GM19455 (cell line): ENCODE measurements around the gene CHN2.

Source experiments
- ATAC-seq: cut with Tn5 transposase; IDR thresholded peaks from one replicate; pipeline ENCODE4 v1.9.1; 2021; ENCODE audit not compliant: unreplicated experiment

CHN2 gene

DNA sequence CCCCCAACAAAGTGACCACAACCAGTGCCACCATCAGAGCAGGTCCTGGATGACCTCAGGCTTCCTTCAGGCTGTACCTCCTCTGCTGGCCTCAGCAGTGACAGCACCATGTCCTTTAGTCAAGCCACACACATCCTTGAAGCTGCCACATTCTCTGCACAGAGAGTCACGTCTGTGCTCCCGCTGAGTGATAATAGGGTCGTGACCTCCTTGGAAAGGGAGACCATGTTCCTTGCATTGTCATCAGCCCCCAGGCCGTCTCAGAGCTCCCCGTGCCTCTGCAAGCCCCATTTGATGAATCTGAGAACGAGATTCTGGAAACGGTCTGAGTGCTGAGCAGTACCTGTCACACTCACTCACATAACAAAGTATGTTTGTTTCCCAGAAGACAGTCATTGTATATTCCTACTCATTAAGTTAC lies 262.6 kb downstream of the CHN2 start:
- no peak for ATAC-seq

DNA sequence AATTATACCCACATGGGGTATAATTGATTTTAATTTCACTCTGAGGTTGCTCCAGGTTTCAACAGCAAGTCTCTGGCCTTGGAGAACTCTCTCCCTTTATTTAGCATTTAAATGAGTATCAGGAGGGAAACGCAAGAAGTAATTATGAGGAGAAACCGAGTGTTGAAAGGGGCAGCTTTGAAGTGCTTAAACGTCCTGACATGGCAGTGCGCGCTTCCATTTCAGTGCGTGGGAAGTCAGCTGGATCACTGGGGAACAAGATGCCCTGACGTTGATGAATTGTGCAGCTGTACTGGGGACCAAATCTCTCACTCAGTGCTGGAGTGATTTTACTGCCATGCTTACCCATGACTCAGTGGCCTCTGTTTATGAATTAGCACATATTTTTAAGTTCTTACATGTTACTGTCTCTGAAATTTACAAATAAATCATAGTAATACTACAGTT lies 263.0 kb downstream of the CHN2 start:
- ATAC-seq, result no peak

DNA sequence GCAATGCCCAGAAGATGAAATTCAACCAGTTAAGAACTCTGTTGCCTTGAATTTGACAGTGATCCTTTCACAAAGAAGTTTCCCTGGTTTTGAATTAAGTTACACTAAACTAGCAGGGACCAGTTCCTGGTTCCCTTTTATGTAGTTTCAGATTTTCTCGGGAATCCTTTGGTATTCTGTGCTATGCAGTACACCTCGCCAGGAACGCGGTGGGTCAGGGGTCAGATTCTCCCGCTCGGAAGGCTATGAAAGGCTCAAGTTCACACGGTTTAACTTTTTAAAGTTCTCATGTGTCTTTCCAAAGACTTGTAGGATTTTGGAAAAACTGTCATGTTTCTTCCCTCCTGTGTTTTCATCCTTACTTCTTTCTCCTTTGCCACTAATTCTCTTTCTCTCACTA lies 264.4 kb downstream of the CHN2 start:
- ATAC-seq, result no peak

DNA sequence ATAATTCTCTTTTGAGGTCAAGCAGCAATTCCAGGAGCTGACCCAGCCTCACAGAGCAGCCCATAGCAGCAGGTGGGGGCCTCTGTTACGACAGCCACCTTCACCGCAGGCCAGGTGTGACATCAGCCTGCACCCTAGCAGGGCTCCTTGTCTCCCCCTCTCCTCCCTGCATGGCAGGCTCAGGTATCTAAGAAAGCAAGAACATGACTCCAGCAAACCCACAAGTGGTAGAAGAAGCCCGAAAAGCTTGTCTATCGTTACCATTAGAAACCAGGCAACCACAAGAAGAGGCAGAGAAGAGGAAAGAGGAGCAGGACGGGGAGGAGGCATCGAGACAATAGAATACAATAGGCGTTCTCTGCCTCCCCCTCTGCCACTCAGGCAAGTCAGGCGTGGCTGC lies 265.0 kb downstream of the CHN2 start:
- no peak for ATAC-seq

DNA sequence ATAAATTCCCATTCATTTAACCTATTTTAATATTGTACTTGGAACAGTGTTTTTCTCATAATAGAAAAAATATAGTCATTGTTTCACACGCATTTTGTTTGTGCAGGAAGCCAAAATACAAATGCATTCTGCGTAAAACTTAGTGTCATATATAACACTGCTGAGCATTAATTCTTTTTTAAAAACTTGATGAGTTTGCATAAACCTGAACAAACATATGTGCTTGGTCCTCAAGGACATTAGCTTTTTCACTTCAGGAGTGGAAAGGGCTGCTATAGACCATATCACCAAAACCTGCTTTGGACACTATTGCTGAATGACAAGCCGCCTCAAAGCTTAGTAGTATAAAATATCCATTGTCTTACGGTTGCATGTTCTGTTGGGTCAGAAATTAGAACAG lies 267.4 kb downstream of the CHN2 start:
- ATAC-seq, result no peak

DNA sequence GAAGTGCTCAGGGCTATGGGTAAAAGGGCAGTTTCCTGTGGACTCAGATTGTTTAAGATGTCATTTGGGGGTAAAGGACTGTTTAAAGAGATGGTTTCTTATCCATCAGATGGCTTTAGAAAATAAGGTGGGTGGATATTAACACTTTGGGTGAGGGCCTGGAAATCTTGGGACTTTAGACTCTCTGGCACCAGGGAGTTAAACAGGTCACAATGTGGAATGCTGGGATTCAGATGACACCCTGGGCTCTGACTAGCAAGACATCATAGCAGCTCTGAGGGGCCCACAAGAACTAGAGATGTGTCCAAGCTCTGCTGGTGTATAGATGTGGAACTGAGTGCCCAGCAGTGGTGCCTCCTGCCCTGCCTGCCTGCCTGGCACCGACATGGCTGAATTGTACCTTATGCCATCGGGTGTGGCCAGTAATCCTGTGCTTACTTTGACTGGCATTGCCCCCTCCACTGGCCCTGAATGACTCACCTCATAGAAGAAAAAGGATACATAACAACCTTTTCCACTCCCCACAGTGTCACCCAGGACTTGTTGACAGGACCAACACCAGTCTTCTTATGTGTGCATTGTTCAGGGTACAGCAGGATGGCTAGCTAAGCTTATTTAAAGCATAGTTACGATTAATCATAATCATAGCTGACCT lies 269.1 kb downstream of the CHN2 start:
- ATAC-seq, result no peak

DNA sequence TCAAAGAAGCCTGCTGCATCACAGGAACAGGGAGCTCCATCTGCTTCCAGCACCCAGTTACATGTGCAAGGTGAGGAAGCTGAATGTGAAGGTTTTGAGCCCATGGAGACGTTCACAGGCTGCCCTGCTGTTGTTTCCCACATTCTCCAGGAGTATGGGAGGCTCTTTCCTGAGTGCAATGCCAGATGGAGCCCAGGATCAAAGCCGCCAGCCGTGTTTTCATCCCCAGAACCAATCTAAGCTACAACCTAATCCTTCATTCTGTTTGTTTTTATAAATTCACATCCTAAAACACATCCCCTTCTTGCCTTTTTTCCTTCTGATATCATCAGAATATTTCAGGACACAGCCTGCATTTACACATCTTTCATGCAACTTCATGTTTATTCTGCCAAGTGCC lies 270.2 kb downstream of the CHN2 start:
- no peak for ATAC-seq

DNA sequence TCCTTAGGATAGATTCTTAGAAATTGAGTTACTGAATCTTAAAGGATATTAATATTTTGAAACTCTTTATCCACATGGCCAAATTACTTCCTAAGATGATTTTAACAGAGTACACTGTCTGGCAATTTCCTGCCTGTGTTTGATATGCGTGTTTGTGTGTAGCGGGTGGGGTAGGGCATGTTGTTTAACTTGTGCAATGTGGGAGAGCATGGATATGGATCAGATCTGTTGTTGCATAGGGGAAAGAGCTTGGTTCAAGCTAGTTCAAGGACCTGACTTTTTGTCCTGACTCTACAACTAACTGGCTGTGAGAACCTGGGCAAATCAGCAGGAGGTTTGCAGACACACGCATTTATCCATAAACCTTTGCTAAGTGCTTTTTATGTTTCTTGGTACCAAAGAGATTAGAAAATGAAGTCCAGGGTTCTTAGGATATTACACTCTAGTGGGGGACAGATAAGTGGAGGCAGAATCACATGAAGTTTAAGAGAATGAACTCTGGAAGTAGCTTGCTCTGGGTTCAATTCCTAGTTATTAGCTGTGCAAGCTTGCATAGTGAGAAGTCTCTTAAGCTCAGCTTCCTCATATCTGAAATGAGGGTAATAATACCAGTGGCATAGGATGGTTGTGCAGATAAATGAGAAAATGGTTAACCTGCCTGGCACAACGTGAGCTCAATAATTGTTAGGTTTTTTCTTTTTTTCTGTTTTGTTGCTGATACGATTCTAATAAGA lies 272.8 kb downstream of the CHN2 start:
- ATAC-seq, result no peak

DNA sequence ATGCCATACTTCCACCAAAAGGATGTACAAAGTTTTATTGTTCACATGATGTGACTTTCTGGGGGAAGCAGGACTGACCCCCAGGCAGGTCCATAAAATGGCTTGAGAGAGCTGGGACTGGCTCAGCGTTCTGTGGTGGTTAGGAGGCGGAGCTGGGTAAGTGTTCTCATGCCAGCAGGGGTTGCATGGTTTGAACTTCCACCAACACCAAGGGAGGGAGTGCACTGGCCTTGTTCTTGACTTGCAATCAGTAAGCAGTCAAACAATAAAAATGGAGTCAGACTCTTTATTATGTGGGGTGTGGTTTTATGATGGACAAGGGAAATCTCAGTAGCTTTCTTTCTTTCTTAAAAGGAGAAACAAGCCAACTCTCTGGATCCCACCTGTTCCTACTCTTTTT lies 273.6 kb downstream of the CHN2 start:
- ATAC-seq, result no peak

DNA sequence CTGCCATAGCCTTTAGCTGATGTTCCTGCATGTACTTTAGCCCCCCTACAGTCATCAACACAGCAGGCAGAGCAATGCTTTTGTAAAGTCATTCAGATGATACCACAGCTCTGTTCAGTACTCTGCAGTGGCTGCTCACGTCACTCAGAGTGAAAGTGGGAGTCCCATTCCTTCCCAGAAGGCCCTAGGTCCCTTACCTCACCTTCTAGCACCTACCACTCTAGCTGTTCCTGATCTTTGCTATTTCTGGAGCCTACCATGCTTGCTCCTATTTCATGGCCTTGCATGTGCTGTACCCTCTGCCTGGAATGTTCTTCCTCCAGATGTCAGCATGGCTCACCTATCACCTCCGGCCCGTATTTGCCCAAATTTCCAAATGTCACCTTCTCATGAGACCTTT lies 274.7 kb downstream of the CHN2 start:
- no peak for ATAC-seq

DNA sequence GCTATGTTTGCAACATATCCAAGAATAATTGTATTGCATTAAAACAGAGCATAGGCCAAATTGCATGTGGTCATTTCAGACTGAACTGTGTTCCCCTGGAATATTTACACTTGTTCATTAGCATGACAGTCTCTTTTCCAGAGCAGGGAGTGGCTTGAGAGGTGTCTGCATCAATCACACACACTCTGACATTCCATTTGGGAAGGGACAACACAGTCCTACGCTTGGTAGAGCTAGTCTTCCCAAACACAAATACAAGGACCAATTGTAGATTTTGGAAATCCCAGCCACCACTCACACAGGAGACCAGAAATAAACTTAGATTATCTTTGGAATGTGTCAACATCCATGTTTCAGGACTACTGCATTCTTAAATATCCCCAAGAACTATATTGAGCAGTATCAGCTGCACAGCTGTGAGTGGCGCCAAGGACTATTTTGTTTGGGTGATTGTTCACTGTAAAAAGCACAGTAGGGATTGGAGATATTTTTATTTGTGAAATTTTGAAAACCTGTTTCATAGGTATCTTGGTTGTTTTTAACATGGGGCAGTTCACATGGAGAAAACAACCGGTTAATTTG lies 275.5 kb downstream of the CHN2 start:
- ATAC-seq, result no peak

DNA sequence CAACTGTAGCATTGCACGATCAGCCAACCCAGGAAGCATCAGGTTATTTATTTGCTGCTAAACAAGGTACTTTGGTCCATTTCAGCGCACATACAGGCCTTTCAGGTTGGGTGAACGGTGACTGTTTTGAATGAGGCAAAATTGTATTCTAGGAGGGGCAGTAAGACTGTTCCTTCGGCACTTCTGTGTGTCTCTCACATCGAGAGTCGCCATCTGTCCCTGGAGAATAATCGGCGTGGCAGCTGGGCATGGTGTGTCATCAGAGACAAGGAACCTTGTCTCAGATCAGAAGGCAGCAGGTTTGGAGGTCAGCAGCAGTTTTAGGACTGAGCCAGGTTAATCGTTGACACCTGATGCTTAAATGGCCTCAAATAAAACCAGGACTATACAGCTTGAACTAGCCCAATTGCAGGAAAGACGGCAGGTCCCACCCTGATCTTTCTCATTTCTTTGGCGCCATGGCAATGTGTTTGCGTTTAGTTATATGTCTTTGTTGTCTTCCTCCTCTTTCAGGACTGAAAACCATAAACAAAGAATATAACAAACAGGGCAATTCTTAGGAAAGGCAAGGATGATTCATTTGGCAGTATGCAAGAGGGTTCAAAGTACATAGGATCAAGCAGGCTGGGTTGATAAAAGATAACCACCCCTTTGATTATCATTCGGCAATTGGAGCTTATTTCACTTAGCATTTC lies 277.0 kb downstream of the CHN2 start:
- ATAC-seq, result no peak

DNA sequence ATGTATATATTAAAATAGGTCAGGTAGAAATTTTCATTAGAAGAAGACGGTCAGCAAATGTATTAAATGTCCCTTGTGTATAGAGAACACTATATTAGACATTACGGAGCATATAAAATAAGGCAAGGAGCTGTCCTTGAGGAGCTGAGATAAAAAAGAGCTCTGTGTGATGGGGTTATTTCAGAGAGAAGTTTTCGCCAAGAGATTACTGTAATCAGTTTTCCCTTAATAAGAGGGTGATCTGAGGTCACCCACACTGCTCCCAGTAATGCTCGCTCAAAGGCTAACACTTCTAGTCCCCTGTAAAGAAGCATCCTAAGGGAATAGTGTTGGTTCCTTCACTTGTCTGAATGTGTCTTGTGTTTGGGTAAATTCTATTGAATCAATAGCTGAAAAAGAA lies 282.3 kb downstream of the CHN2 start:
- no peak for ATAC-seq

DNA sequence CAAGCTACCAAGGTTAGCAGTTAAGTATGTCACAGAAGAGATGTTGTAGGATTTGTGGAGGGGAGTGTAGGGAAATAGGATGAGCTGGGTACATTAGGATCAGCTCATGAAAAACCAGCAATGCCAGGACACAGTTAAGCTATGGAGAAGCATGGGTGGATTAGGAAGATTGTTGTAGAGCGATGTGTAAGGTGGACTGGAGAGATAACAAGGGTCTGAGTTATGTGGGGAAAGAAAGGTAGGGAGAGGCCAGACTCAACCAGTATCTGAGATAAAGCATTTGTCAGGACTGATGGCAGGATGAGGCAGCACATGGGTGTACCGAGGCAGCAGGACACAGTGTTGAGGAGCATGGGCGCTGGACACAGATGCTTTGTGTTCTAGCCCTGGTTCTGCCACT lies 283.7 kb downstream of the CHN2 start:
- ATAC-seq, result no peak

DNA sequence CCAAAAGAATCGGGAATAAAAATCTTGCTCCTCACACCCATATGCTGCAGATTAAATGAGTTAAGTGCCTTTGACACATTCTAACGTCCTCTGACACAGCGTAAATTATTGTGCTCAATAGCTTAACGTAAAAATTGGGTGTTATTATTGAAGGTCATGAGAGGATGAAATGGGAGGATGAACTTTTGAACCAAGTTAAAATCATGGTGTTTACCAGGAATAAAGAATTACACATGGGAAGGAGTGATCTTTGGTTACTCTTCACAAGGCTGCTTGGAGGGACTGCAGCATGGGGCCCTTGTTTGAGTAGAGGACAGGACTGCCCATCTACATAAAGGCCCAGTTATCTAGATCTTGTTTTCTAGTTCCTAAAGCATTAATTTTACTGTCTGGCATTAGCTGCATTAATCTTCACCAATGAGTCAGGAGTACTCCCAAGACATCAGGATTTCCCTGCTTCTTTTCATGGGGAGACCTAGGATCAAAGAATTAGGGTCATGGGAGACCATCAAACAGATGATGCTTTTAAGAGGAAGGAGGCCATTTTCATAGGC lies 284.2 kb downstream of the CHN2 start:
- no peak for ATAC-seq

DNA sequence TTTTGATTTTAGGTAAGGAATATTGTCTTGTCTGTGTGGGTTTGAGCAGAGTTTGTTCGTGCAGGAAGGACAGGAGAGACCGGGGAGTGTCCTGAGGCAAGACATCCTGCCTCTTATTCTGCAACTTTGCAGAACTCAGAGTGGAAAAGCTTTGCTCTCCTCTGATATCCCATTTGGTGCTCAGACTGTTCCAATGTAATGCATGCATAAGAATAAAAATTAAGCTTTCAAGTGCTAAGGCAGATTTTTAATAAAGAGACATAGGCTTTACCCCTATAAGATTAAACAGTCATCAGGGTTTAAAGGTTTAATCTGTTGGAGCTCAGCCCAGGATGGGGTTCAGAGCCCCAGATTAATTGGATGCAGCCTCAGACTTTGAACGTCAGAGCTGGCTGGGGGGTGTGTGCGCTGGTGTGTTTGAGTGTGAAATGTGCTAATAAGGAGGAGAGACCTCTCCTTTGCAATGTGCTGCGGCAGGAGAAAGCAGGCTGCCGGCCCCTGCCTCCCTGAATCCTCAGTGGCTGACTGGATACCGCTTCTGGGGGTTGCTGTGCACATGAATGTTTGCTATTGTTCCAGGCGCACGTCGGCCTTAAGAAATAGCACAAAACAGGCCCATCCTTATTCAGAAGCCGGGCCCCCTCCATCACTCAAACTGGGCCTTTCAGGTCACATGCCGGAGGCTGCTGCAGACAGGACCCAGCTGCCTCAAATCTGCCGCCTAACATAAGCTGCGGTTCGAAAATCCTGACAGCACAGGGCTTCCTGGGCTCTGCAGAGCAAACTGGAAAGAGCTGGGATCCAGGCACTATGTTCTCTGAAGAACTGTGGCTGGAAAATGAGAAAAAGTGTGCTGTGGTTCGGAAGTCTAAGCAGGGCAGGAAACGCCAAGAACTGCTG lies 285.0 kb downstream of the CHN2 start:
- ATAC-seq, result no peak

DNA sequence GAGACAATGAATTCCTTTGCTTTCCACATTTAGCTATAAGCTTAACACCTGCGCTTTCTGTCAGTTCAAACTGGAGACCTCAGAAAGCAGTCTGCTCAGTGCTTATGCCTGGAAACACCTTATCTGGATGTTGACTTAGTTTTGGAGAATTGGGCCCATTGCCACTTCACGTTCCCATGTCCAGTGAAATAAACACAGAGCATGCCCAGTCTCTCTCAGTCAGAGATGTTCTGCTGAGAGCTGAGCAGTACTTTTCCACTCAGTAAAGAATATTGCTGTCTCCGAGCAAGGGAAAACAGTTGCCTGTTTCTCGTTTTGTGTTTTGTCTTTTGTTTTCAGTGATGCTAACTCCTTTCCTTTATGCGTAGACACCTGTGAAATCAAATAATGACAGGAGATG lies 285.9 kb downstream of the CHN2 start:
- no peak for ATAC-seq

DNA sequence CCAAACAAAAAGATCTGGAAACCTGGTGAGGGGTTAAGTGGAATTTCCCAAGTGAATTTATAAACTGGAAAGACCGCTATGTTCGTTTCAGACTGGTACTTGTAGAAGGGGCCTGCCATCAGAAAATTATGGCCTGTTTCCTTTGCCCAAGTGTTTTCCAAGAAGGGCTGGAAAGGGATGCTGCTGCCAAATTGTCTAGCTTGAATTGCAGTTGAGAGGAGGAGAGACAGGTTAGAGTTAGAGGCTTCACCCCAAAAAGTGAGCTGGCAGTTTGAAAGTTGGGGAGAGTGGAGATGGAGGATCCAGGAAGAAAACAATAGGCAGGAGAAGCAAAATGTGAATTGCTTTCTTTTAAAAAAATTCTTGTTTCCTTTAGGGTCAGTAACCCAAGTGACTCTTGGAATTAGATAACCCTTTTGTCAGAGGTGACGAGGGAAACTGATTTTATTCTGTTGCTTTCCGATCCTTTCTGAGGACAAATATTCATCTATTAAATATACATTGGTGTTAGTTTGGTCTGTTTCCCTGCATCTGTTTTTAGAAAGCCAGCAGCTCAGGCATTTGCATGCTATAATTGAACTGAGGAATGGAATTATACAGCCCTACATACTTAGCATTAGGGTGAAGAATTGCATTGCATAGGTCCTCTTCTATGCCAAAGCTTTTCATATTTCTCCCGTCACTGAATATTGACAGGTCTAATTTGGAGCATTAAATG lies 286.5 kb downstream of the CHN2 start:
- ATAC-seq, result no peak

DNA sequence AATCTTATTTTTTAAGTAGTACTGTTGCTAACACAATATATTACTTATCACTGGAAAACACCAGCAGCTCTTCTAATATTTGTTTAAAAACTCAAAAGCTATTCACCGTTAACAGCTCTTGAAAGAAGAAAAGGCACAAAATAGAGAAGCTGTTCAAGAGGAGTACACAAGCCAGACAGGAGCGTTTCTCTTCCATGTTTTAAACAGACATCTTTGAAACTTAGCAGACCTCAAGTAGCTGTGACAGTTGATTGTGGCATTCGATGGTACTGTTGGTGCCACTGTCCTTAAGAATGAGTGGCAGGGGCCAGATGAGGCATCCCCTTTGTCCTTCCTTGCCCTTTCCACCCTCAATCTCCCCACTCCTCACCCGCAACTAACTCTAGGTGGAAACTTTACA lies 287.5 kb downstream of the CHN2 start:
- no peak for ATAC-seq
